HG02938 (cell line): ENCODE data around the gene CACNA1G.

ENCODE experiments used
- ATAC-seq: cut with Tn5 transposase; IDR thresholded peaks from one replicate; pipeline ENCODE4 v1.9.1; 2021; ENCODE audit warnings: mild to moderate bottlenecking, moderate library complexity; ENCODE audit not compliant: unreplicated experiment

The CACNA1G gene

GRCh38 chr17:50565402-50566350 is 5.2 kb downstream of the CACNA1G start:
- ATAC-seq = no peak

GRCh38 chr17:50566886-50567285 is 6.4 kb downstream of the CACNA1G start:
- no peak for ATAC-seq

GRCh38 chr17:50568659-50569058 is 8.1 kb downstream of the CACNA1G start:
- no peak for ATAC-seq

- ATAC-seq = no peak
Measured at GRCh38 chr17:50569592-50569991, 9.1 kb downstream of the CACNA1G start.

- no peak for ATAC-seq
Measured at GRCh38 chr17:50570032-50570431, 9.5 kb downstream of the CACNA1G start.

GRCh38 chr17:50570528-50570927 is 10.0 kb downstream of the CACNA1G start:
- ATAC-seq = no peak

GRCh38 chr17:50571681-50572080 is 11.2 kb downstream of the CACNA1G start:
- ATAC-seq = no peak

GRCh38 chr17:50572541-50572940 is 12.0 kb downstream of the CACNA1G start:
- no peak for ATAC-seq

GRCh38 chr17:50573866-50574611 is 13.5 kb downstream of the CACNA1G start:
- ATAC-seq = no peak

- ATAC-seq = no peak
Measured at GRCh38 chr17:50575581-50576210, 15.2 kb downstream of the CACNA1G start.

- ATAC-seq = no peak
Measured at GRCh38 chr17:50576864-50577263, 16.3 kb downstream of the CACNA1G start.

- no peak for ATAC-seq
Measured at GRCh38 chr17:50577451-50577954, 17.0 kb downstream of the CACNA1G start.

GRCh38 chr17:50578173-50578572 is 17.7 kb downstream of the CACNA1G start:
- ATAC-seq = no peak

- ATAC-seq = no peak
Measured at GRCh38 chr17:50579399-50579798, 18.9 kb downstream of the CACNA1G start.

- no peak for ATAC-seq
Measured at GRCh38 chr17:50580646-50581045, 20.1 kb downstream of the CACNA1G start.

GRCh38 chr17:50581316-50581715 is 20.8 kb downstream of the CACNA1G start:
- ATAC-seq = no peak

GRCh38 chr17:50582741-50583140 is 22.2 kb downstream of the CACNA1G start:
- ATAC-seq = no peak

GRCh38 chr17:50583641-50584040 is 23.1 kb downstream of the CACNA1G start:
- no peak for ATAC-seq

GRCh38 chr17:50584116-50584515 is 23.6 kb downstream of the CACNA1G start:
- no peak for ATAC-seq

GRCh38 chr17:50584749-50585148 is 24.2 kb downstream of the CACNA1G start:
- ATAC-seq = no peak

GRCh38 chr17:50585346-50585745 is 24.8 kb downstream of the CACNA1G start:
- ATAC-seq = no peak
